ENCODE data around the gene HECW1.

HECW1 gene

GRCh38 chr7:43379210-43379609 lies 266.8 kb downstream of the HECW1 start:
- TF ChIP-seq FOXP2 (optimal IDR thresholded peaks at IDR 0.05; ENCODE audit: borderline replicate concordance, extremely low read depth, extremely low read length, insufficient read depth) (no peak), REST (IDR thresholded peaks at IDR 0.05; ENCODE audit: insufficient read depth in 1 of 2, low read depth in 2 of 2, low read length in 2 of 2) (no peak), POLR2AphosphoS5 (IDR thresholded peaks at IDR 0.05; ENCODE audit: low read depth, low read length) (no peak), SIN3A (IDR thresholded peaks at IDR 0.05; ENCODE audit: borderline replicate concordance, insufficient read depth, low read length) (no peak), TAF1 (IDR thresholded peaks at IDR 0.05; ENCODE audit: borderline replicate concordance, insufficient read depth, low read length) (no peak)

- TF ChIP-seq REST (IDR thresholded peaks at IDR 0.05; ENCODE audit: insufficient read depth in 1 of 2, low read depth in 2 of 2, low read length in 2 of 2) (no peak), FOXP2 (optimal IDR thresholded peaks at IDR 0.05; ENCODE audit: borderline replicate concordance, extremely low read depth, extremely low read length, insufficient read depth) (no peak), SIN3A (IDR thresholded peaks at IDR 0.05; ENCODE audit: borderline replicate concordance, insufficient read depth, low read length) (no peak), TAF1 (IDR thresholded peaks at IDR 0.05; ENCODE audit: borderline replicate concordance, insufficient read depth, low read length) (no peak), POLR2AphosphoS5 (IDR thresholded peaks at IDR 0.05; ENCODE audit: low read depth, low read length) (no peak)
Observed at GRCh38 chr7:43384616-43385308, 272.3 kb downstream of the HECW1 start.

- TF ChIP-seq TAF1 (IDR thresholded peaks at IDR 0.05; ENCODE audit: borderline replicate concordance, insufficient read depth, low read length) (no peak), REST (IDR thresholded peaks at IDR 0.05; ENCODE audit: insufficient read depth in 1 of 2, low read depth in 2 of 2, low read length in 2 of 2) (no peak), POLR2AphosphoS5 (IDR thresholded peaks at IDR 0.05; ENCODE audit: low read depth, low read length) (no peak), FOXP2 (optimal IDR thresholded peaks at IDR 0.05; ENCODE audit: borderline replicate concordance, extremely low read depth, extremely low read length, insufficient read depth) (no peak), SIN3A (IDR thresholded peaks at IDR 0.05; ENCODE audit: borderline replicate concordance, insufficient read depth, low read length) (no peak)
Observed at GRCh38 chr7:43385309-43385680, 272.8 kb downstream of the HECW1 start.

GRCh38 chr7:43385856-43386255 lies 273.4 kb downstream of the HECW1 start:
- TF ChIP-seq TAF1 (IDR thresholded peaks at IDR 0.05; ENCODE audit: borderline replicate concordance, insufficient read depth, low read length) (no peak), POLR2AphosphoS5 (IDR thresholded peaks at IDR 0.05; ENCODE audit: low read depth, low read length) (no peak), SIN3A (IDR thresholded peaks at IDR 0.05; ENCODE audit: borderline replicate concordance, insufficient read depth, low read length) (no peak), FOXP2 (optimal IDR thresholded peaks at IDR 0.05; ENCODE audit: borderline replicate concordance, extremely low read depth, extremely low read length, insufficient read depth) (no peak), REST (IDR thresholded peaks at IDR 0.05; ENCODE audit: insufficient read depth in 1 of 2, low read depth in 2 of 2, low read length in 2 of 2) (no peak)
